HG02981 (cell line): ENCODE data around the gene FXYD4.
"Not testable (repeated sequence)": the region's sequence is repeated elsewhere in the genome, so short reads cannot be mapped to it uniquely, and the experiment has no call there.

Experiments
- ATAC-seq: cut with Tn5 transposase; IDR thresholded peaks from one replicate; pipeline ENCODE4 v1.9.1; 2021; ENCODE audit warnings: mild to moderate bottlenecking, moderate library complexity; ENCODE audit not compliant: unreplicated experiment

The FXYD4 gene

GRCh38 chr10:43374194-43374593 is 2.8 kb downstream of the FXYD4 start:
- ATAC-seq = no peak

GRCh38 chr10:43375401-43376020 is 4.1 kb downstream of the FXYD4 start:
- ATAC-seq = no peak

GRCh38 chr10:43376046-43376635 is 4.7 kb downstream of the FXYD4 start:
- no peak for ATAC-seq

GRCh38 chr10:43376828-43377423 is 5.5 kb downstream of the FXYD4 start:
- ATAC-seq = no peak

- no peak for ATAC-seq
These were observed 6.0 kb downstream of the FXYD4 start for GRCh38 chr10:43377424-43377883.

GRCh38 chr10:43380610-43381222 is 9.3 kb downstream of the FXYD4 start:
- peak; percentile 54 for ATAC-seq

- no peak for ATAC-seq
These were observed 12.0 kb downstream of the FXYD4 start for GRCh38 chr10:43383204-43383971.

- no peak for ATAC-seq
These were observed 13.1 kb downstream of the FXYD4 start for GRCh38 chr10:43384252-43385221.

- ATAC-seq = no peak
These were observed 14.1 kb downstream of the FXYD4 start for GRCh38 chr10:43385412-43386004.

- ATAC-seq = no peak
These were observed 15.1 kb downstream of the FXYD4 start for GRCh38 chr10:43386549-43386948.

- no peak for ATAC-seq
These were observed 15.7 kb downstream of the FXYD4 start for GRCh38 chr10:43386981-43387677.

GRCh38 chr10:43387678-43388032 is 16.2 kb downstream of the FXYD4 start:
- no peak for ATAC-seq

- no peak for ATAC-seq
These were observed 18.4 kb downstream of the FXYD4 start for GRCh38 chr10:43389867-43390266.

GRCh38 chr10:43390333-43390732 is 18.9 kb downstream of the FXYD4 start:
- no peak for ATAC-seq

GRCh38 chr10:43390759-43391158 is 19.3 kb downstream of the FXYD4 start:
- no peak for ATAC-seq

- no peak for ATAC-seq
These were observed 20.1 kb downstream of the FXYD4 start for GRCh38 chr10:43391496-43391895.

GRCh38 chr10:43392748-43393147 is 21.3 kb downstream of the FXYD4 start:
- no peak for ATAC-seq

- ATAC-seq = not testable (repeated sequence)
These were observed 21.8 kb downstream of the FXYD4 start for GRCh38 chr10:43393186-43393585.
